H1 (cell line): Measurements from ENCODE around the gene PARD6B. TPM values are rescaled to one million over a fixed set of nuclear protein-coding genes. Genes with fewer than 3 reads are reported as not detected.

Source experiments
- EZH2 ChIP-seq: fragments of 200-600 bp; sonication (generic); IDR thresholded peaks from 2 replicates; pipeline ENCODE4 v1.7.1; 2012; ENCODE audit warnings: low read depth, mild to moderate bottlenecking, moderate library complexity, low read length, inconsistent platforms; ENCODE audit not compliant: severe bottlenecking
- RAD21 ChIP-seq, 2 experiments: IDR thresholded peaks in 1 of 2; conservative IDR thresholded peaks in 1 of 2; 2 replicates each; pipeline ENCODE4 v1.6.1; 2011; ENCODE audit warnings: low read depth in 2 of 2, low read length in 2 of 2, improper control_type of control experiment in 1 of 2, inconsistent platforms in 1 of 2, mild to moderate bottlenecking in 1 of 2, moderate library complexity in 1 of 2
- polyA plus RNA-seq, 7 experiments: library from polyadenylated mRNA; depleted of rRNA in 3 of 7; stranded (reverse) in 5 of 7; unstranded in 2 of 7; fragments of >200 nt in 5 of 7; fragments of 200-250 nt in 2 of 7; gene quantifications; 1 replicate in 5 of 7; 2 replicates in 1 of 7; 4 replicates in 1 of 7; pipeline versions ENCODE4 v1.2.1 to v1.2.3, GENCODE V29; 2011 to 2013; ENCODE audit warnings: missing spikeins in 2 of 7, mixed read lengths in 2 of 7
- total RNA-seq: library from RNA; stranded (reverse); fragmentation: NEBNext Ultra II Directional; extraction: Animal tissue kit (Norgen Biotek cat#: 25700); gene quantifications from 2 replicates; pipeline ENCODE4 v1.2.1, GENCODE V29; 2021
- TF ChIP-seq, protein P1 (sequence below), 3 experiments: IDR thresholded peaks; 1 replicate in 2 of 3; 2 replicates in 1 of 3; pipeline versions ENCODE4 v1.5.1 to v1.6.1; 2011; ENCODE audit warnings: low read length in 3 of 3, mild to moderate bottlenecking in 3 of 3, inconsistent platforms in 2 of 3, low read depth in 1 of 3, moderate library complexity in 1 of 3; ENCODE audit not compliant: insufficient read depth in 1 of 3; ENCODE audit errors: control extremely low read depth in 1 of 3

Gene PARD6B
- total and polyA plus RNA-seq, 2 of the 8 experiments (the other 6 are each of a cell fraction or from before 2014, with no cell fraction given), result 5.2 to 34.1 TPM

DNA sequence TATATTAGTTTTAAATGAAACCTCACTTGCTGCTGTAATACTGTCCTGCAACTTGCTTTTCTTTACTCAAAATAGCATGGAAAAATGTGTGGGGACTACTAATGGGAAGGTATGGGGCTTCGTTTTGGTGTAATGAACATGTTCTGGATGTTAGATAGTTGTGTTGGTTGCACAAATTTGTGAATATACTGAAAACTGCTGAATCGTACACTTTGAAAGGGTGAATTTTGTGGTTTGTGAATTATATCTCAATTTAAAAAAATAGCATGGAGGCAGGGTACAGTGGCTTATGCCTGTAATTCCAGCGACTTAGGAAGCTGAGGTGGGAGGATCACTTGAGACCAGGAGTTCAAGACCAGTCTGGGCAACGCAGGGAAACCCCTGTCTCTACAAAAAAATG lies 65.8 kb downstream of the PARD6B start (continued):
- TF ChIP-seq, protein P1, sequence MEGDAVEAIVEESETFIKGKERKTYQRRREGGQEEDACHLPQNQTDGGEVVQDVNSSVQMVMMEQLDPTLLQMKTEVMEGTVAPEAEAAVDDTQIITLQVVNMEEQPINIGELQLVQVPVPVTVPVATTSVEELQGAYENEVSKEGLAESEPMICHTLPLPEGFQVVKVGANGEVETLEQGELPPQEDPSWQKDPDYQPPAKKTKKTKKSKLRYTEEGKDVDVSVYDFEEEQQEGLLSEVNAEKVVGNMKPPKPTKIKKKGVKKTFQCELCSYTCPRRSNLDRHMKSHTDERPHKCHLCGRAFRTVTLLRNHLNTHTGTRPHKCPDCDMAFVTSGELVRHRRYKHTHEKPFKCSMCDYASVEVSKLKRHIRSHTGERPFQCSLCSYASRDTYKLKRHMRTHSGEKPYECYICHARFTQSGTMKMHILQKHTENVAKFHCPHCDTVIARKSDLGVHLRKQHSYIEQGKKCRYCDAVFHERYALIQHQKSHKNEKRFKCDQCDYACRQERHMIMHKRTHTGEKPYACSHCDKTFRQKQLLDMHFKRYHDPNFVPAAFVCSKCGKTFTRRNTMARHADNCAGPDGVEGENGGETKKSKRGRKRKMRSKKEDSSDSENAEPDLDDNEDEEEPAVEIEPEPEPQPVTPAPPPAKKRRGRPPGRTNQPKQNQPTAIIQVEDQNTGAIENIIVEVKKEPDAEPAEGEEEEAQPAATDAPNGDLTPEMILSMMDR (IDR thresholded peaks at IDR 0.05; ENCODE audit: control extremely low read depth in 1 of 3, insufficient read depth in 1 of 3, low read depth in 1 of 3, low read length in 3 of 3), result no peak
- TF ChIP-seq EZH2 (no peak), RAD21 (IDR thresholded peaks at IDR 0.05 in 1 of 2, conservative IDR thresholded peaks at IDR 0.05 in 1 of 2; ENCODE audit: low read depth in 2 of 2, low read length in 2 of 2) (no peak)
